22Rv1 (cell line): Measurements from ENCODE around the gene ZBTB42.

Experiments
- ZFX ChIP-seq: fragments of 450-650 bp; IDR thresholded peaks from 2 replicates; pipeline ENCODE4 v1.6.1; 2017; ENCODE audit warnings: antibody characterized with exemption, borderline replicate concordance
- TF ChIP-seq, protein P1 (sequence below): fragments of 450-650 bp; IDR thresholded peaks from 2 replicates; pipeline ENCODE4 v1.5.1; 2017; ENCODE audit warnings: mild to moderate bottlenecking

- TF ChIP-seq, protein P1, sequence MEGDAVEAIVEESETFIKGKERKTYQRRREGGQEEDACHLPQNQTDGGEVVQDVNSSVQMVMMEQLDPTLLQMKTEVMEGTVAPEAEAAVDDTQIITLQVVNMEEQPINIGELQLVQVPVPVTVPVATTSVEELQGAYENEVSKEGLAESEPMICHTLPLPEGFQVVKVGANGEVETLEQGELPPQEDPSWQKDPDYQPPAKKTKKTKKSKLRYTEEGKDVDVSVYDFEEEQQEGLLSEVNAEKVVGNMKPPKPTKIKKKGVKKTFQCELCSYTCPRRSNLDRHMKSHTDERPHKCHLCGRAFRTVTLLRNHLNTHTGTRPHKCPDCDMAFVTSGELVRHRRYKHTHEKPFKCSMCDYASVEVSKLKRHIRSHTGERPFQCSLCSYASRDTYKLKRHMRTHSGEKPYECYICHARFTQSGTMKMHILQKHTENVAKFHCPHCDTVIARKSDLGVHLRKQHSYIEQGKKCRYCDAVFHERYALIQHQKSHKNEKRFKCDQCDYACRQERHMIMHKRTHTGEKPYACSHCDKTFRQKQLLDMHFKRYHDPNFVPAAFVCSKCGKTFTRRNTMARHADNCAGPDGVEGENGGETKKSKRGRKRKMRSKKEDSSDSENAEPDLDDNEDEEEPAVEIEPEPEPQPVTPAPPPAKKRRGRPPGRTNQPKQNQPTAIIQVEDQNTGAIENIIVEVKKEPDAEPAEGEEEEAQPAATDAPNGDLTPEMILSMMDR: no peak
- TF ChIP-seq ZFX: no peak
Measured at GRCh38 chr14:104766256-104766862, 34.5 kb upstream of the ZBTB42 start.
